ENCODE measurements around the gene ALK. TPM values are rescaled to one million over a fixed set of nuclear protein-coding genes. Genes with fewer than 3 reads are reported as not detected.
"Not testable (repeated sequence)": the region's sequence is repeated elsewhere in the genome, so short reads cannot be mapped to it uniquely, and the experiment has no call there.

The ALK gene
- total RNA-seq, 2 donors from 2014 or later, result 0.05 TPM; not detected in 1

DNA sequence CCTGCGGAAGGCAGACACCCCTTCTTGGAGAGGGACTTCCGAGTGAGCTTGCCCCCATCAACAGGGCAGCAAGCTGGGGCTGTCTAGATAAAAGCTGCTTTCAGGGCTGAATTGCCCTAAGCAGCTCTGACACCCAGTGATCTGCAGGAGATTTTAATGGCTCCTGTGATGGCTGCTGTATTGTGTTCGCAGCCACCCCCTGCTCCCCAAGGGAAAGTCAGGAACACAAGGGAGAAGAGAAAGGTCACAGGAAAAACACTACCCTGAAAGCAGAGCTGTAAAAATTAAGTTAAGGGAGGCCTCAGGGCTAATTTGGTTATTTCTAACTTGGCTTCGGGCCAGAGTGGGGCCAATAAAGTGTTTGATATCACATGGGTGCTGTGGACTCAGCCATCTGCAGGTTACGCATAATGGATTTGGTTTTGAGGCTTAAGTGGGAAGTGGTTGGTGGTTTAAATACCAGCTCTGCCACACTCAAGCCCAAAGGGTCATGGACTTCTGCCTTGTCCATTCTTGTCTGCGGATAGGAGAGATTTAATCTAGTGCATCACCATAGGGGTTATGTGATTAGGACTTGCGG, 658.6 kb downstream of the ALK start:
- no peak overlapping the region for H3K27ac Mint-ChIP-seq
- no peak for ATAC-seq

GRCh38 chr2:29261003-29261402, 660.4 kb downstream of the ALK start:
- ATAC-seq, result no peak
- peak overlapping the region in 1 of 2 donors; percentile 12 for H3K27ac Mint-ChIP-seq
- no peak for DNase-seq (ENCODE audit: low spot score in 2 of 2)
- peaks cover 0 to 5% of the 10 kb centered on the region in 2 donors for H3K9me3 Mint-ChIP-seq
- no peaks in the 10 kb centered on the region for H3K36me3 Mint-ChIP-seq

More for the DNA sequence above, 658.6 kb downstream of the ALK start:
- peaks cover 0 to 5% of the 10 kb centered on the region in 2 donors for H3K9me3 Mint-ChIP-seq
- no peaks in the 10 kb centered on the region for H3K36me3 Mint-ChIP-seq
- no peak for DNase-seq (ENCODE audit: low spot score in 2 of 2)

- ATAC-seq, result no peak
- H3K27ac Mint-ChIP-seq, result no peak overlapping the region
- peaks cover 0 to 5% of the 10 kb centered on the region in 2 donors for H3K9me3 Mint-ChIP-seq
- DNase-seq (ENCODE audit: low spot score in 2 of 2), result no peak
- no peaks in the 10 kb centered on the region for H3K36me3 Mint-ChIP-seq
Measured at GRCh38 chr2:29260142-29260772, 661.1 kb downstream of the ALK start.

DNA sequence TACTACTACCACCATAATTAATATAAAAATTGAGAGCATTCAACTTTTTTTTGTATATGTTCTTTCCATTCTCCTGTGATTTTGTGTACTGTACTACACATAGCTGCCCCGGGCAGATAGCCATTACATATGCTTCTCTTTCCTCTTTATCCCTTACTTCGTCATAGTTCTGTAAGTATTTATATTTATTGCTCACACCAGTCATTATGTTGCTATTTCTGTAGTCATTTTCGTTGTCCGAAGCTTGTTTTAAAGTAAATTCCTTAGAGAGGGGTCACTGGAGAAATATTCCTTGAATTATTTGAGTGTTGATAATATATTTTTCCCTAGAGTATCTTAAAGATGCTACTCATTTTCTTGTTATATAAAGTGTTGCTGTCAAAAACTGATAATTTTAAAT, 662.2 kb downstream of the ALK start:
- DNase-seq (ENCODE audit: low spot score in 2 of 2), result no peak
- Mint-ChIP-seq H3K27ac (no peak overlapping the region), H3K9me3 (peaks cover 0 to 5% of the 10 kb centered on the region in 2 donors), H3K36me3 (no peaks in the 10 kb centered on the region)
- no peak for ATAC-seq

DNA sequence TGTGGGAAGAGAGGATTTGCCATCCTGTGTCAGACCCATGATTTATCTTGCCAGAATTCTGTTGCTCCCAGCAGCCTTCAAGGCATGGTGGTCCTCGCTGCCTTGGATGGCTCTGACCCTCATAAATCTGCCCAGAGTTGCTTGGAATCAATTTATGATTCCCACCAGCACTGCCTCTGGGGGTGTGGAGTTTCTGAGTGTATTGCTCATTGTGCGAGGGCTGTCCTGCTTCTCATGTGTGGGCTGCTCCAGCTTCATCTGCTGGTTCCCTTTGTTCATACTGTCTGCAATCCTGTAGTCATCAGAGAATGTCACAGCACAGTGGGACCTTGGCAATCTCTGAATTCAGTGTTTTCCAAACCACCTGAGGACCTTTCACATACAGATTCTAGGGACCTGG, 666.4 kb downstream of the ALK start:
- H3K36me3 Mint-ChIP-seq, result no peaks in the 10 kb centered on the region
- no peaks in the 10 kb centered on the region for H3K9me3 Mint-ChIP-seq
- ATAC-seq (no peak), DNase-seq (ENCODE audit: low spot score in 2 of 2) (no peak)
- H3K27ac Mint-ChIP-seq, result no peak overlapping the region

GRCh38 chr2:29253495-29254275, 667.7 kb downstream of the ALK start:
- not testable (repeated sequence) for H3K9me3 Mint-ChIP-seq; H3K36me3 Mint-ChIP-seq; ATAC-seq; H3K27ac Mint-ChIP-seq; DNase-seq (ENCODE audit: low spot score in 2 of 2)

DNA sequence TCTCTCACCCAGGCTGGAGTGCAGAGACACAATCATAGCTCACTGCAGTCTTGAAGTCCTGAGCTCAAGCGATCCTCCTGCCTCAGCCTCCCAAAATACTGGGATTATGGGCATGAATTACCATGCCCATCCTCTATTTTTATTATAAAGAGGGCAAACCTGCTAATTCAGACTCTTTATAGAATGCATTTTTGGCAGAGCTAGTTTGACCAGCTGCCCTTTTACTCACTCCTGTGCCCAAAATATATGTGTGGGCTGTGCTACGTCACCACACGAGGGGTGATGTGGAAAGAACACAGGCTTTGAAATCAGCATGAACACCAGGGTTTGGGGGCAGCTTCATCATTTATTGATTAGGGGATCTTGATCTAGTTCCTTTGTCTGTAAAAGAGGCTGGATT, 668.4 kb downstream of the ALK start:
- H3K27ac Mint-ChIP-seq, result no peak overlapping the region
- DNase-seq (ENCODE audit: low spot score in 2 of 2), result no peak
- ATAC-seq, result no peak
- no peaks in the 10 kb centered on the region for H3K9me3 Mint-ChIP-seq
- no peaks in the 10 kb centered on the region for H3K36me3 Mint-ChIP-seq

GRCh38 chr2:29251406-29251805, 670.0 kb downstream of the ALK start:
- Mint-ChIP-seq H3K9me3 (no peaks in the 10 kb centered on the region), H3K36me3 (no peaks in the 10 kb centered on the region), H3K27ac (no peak overlapping the region)
- no peak for DNase-seq (ENCODE audit: low spot score in 2 of 2)
- no peak for ATAC-seq

GRCh38 chr2:29250977-29251376, 670.4 kb downstream of the ALK start:
- Mint-ChIP-seq H3K9me3 (no peaks in the 10 kb centered on the region), H3K36me3 (no peaks in the 10 kb centered on the region), H3K27ac (no peak overlapping the region)
- ATAC-seq, result no peak
- no peak for DNase-seq (ENCODE audit: low spot score in 2 of 2)

- no peak overlapping the region for H3K27ac Mint-ChIP-seq
- H3K9me3 Mint-ChIP-seq, result no peaks in the 10 kb centered on the region
- ATAC-seq (no peak), DNase-seq (ENCODE audit: low spot score in 2 of 2) (no peak)
- H3K36me3 Mint-ChIP-seq, result no peaks in the 10 kb centered on the region
Measured at GRCh38 chr2:29249666-29250253, 671.6 kb downstream of the ALK start.

DNA sequence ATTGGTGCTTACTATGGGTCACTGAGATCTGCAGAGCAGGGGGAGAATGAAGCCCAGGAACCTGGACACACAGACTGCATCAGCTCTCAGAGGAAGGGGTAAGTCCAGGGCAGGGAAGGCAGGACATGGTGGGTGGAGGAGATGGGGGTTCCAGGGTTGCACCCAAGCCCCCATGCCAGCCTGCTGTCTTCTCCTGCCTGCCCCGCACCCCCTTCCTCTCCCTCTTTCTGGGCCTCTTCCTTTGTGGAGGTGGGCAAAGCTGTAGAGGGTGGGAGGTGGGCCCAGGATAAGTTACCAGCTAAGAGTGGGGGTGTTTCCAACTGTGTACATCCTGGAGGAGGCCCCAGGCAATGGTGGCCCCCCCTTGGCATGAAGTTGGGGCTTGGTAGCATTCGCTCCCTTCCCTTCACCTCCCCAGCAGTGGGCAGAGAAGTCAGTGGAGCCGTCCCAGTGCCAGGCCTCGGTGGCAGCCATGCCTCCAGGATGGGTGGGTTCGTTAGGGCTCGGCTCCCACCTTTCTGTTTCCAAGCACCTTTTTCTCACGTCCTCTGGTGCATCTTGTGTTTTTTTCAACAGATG, 674.0 kb downstream of the ALK start:
- ATAC-seq (no peak), DNase-seq (ENCODE audit: low spot score in 2 of 2) (no peak)
- Mint-ChIP-seq H3K36me3 (no peaks in the 10 kb centered on the region), H3K9me3 (no peaks in the 10 kb centered on the region), H3K27ac (no peak overlapping the region)

GRCh38 chr2:29246383-29247300, 674.7 kb downstream of the ALK start:
- ATAC-seq (peak in 1 of 2 donors; percentile 35), DNase-seq (ENCODE audit: low spot score in 2 of 2) (no peak)
- Mint-ChIP-seq H3K36me3 (no peaks in the 10 kb centered on the region), H3K9me3 (no peaks in the 10 kb centered on the region), H3K27ac (no peak overlapping the region)

GRCh38 chr2:29245742-29246382, 675.5 kb downstream of the ALK start:
- H3K9me3 Mint-ChIP-seq, result no peaks in the 10 kb centered on the region
- DNase-seq (ENCODE audit: low spot score in 2 of 2) (no peak), ATAC-seq (peak in 1 of 2 donors; percentile 26)
- no peak overlapping the region for H3K27ac Mint-ChIP-seq
- H3K36me3 Mint-ChIP-seq, result no peaks in the 10 kb centered on the region

DNA sequence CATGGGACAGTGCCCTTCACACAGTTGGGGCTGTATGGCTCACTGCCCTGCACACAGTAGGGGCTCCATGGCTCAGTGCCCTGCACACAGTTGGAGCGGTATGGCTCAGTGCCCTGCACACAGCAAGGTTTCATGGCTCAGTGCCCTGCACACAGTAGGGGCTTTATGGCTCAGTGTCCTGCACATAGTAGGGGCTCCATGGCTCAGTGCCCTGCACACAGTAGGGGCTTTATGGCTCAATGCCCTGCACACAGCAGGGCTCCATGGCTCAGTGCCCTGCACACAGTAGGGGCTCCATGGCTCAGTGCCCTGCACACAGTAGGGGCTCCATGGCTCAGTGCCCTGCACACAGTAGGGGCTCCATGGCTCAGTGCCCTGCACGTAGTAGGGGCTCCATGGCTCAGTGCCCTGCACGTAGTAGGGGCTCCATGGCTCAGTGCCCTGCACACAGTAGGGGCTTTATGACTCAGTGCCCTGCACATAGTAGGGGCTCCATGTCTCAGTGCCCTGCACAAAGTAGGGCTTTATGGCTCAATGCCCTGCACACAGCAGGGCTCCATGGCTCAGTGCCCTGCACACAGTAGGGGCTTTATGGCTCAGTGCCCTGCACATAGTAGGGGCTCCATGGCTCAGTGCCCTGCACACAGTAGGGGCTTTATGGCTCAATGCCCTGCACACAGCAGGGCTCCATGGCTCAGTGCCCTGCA, 676.2 kb downstream of the ALK start:
- not testable (repeated sequence) for DNase-seq (ENCODE audit: low spot score in 2 of 2); H3K36me3 Mint-ChIP-seq; H3K9me3 Mint-ChIP-seq; ATAC-seq; H3K27ac Mint-ChIP-seq
